ENCODE results near the gene SPATA31E1.

The SPATA31E1 gene

GRCh38 chr9:87863882-87864465 is 18.7 kb upstream of the SPATA31E1 start:
- no peak for DNase-seq (ENCODE audit: low spot score)

- no peak for DNase-seq (ENCODE audit: low spot score)
Measured at GRCh38 chr9:87864915-87865314, 17.8 kb upstream of the SPATA31E1 start.

GRCh38 chr9:87865626-87866025 is 17.1 kb upstream of the SPATA31E1 start:
- no peak for DNase-seq (ENCODE audit: low spot score)

- no peak for DNase-seq (ENCODE audit: low spot score)
Measured at GRCh38 chr9:87867391-87867790, 15.3 kb upstream of the SPATA31E1 start.

- no peak for DNase-seq (ENCODE audit: low spot score)
Measured at GRCh38 chr9:87868175-87868574, 14.5 kb upstream of the SPATA31E1 start.

- no peak for DNase-seq (ENCODE audit: low spot score)
Measured at GRCh38 chr9:87868635-87869034, 14.0 kb upstream of the SPATA31E1 start.

GRCh38 chr9:87869082-87869481 is 13.6 kb upstream of the SPATA31E1 start:
- DNase-seq (ENCODE audit: low spot score) = no peak

- no peak for DNase-seq (ENCODE audit: low spot score)
Measured at GRCh38 chr9:87871425-87872078, 11.1 kb upstream of the SPATA31E1 start.

GRCh38 chr9:87872079-87872624 is 10.5 kb upstream of the SPATA31E1 start:
- no peak for DNase-seq (ENCODE audit: low spot score)

GRCh38 chr9:87873607-87874303 is 8.9 kb upstream of the SPATA31E1 start:
- no peak for DNase-seq (ENCODE audit: low spot score)

GRCh38 chr9:87874304-87874623 is 8.4 kb upstream of the SPATA31E1 start:
- DNase-seq (ENCODE audit: low spot score) = no peak

GRCh38 chr9:87875060-87875459 is 7.6 kb upstream of the SPATA31E1 start:
- DNase-seq (ENCODE audit: low spot score) = no peak

- no peak for DNase-seq (ENCODE audit: low spot score)
Measured at GRCh38 chr9:87875831-87876545, 6.7 kb upstream of the SPATA31E1 start.

- no peak for DNase-seq (ENCODE audit: low spot score)
Measured at GRCh38 chr9:87876708-87877107, 6.0 kb upstream of the SPATA31E1 start.

GRCh38 chr9:87878989-87879511 is 3.6 kb upstream of the SPATA31E1 start:
- DNase-seq (ENCODE audit: low spot score) = no peak

GRCh38 chr9:87880116-87880515 is 2.6 kb upstream of the SPATA31E1 start:
- DNase-seq (ENCODE audit: low spot score) = no peak

GRCh38 chr9:87880683-87881082 is 2.0 kb upstream of the SPATA31E1 start:
- no peak for DNase-seq (ENCODE audit: low spot score)

- DNase-seq (ENCODE audit: low spot score) = no peak
Measured at GRCh38 chr9:87883274-87883673, 597 bp downstream of the SPATA31E1 start.

GRCh38 chr9:87883990-87884389 is 1.3 kb downstream of the SPATA31E1 start:
- no peak for DNase-seq (ENCODE audit: low spot score)

- no peak for DNase-seq (ENCODE audit: low spot score)
Measured at GRCh38 chr9:87884578-87885459, 2.1 kb downstream of the SPATA31E1 start.

- no peak for DNase-seq (ENCODE audit: low spot score)
Measured at GRCh38 chr9:87885484-87886189, 3.0 kb downstream of the SPATA31E1 start.
